HG03342 (cell line): ENCODE results near the gene BEST2.
"Not testable (repeated sequence)": the region's sequence is repeated elsewhere in the genome, so short reads cannot be mapped to it uniquely, and the experiment has no call there.

Experiments used
- ATAC-seq: cut with Tn5 transposase; IDR thresholded peaks from one replicate; pipeline ENCODE4 v1.9.1; 2021; ENCODE audit warnings: mild to moderate bottlenecking, moderate library complexity; ENCODE audit not compliant: unreplicated experiment

Gene BEST2

GRCh38 chr19:12797141-12797587 is 45.6 kb downstream of the BEST2 start:
- no peak for ATAC-seq

DNA sequence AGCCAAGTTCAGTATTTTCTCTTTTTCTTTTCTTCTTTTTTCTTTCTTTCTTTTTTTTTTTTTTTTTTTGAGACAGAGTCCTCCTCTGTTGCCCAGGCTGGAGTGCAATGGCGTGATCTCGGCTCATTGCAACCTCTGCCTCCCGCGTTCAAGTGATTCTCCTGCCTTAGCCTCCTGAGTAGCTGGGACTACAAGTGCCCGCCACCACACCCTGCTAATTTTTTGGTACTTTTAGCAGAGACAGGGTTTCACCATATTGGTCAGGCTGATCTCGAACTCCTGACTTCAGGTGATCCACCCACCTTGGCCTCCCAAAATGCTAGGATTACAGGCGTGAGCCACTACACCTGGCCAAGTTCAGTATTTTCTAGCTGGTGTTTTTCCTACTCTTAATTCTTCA is 46.0 kb downstream of the BEST2 start:
- not testable (repeated sequence) for ATAC-seq

DNA sequence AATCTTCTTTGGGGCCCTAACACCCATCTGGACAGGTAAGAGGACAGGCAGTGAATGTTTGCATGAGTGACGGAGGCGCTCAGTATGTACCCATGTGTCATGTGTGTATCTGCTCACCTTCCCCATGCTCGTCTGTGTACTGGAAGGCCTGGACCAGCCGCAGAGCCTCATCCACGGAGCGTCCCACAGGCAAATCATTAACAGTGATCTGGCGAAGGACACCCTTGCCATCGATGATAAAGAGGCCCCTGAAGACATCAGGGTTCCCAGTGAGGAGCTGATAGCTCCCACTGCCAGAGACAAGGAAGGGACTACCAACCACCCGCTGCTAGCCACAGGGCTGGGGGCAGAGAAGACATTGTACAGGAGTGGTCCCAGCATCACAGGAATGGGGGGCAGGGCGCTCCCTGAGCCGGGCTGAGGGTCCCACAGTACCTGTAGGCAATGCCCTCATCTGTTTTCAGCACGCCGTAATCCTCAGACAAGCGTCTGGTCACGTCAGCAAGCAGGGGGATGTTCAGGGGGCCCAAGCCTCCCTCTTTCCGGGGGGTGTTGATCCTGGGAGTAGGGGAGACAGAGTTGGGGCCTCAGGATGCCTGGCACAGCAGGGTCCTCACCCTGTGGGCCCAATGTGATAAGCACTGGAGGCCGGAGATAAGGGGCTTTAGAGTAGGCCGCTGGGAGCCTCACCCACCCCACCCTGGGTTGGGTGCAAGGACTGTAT is 48.3 kb downstream of the BEST2 start:
- ATAC-seq, result no peak

- no peak for ATAC-seq
Measured at GRCh38 chr19:12800466-12800770, 48.8 kb downstream of the BEST2 start.

DNA sequence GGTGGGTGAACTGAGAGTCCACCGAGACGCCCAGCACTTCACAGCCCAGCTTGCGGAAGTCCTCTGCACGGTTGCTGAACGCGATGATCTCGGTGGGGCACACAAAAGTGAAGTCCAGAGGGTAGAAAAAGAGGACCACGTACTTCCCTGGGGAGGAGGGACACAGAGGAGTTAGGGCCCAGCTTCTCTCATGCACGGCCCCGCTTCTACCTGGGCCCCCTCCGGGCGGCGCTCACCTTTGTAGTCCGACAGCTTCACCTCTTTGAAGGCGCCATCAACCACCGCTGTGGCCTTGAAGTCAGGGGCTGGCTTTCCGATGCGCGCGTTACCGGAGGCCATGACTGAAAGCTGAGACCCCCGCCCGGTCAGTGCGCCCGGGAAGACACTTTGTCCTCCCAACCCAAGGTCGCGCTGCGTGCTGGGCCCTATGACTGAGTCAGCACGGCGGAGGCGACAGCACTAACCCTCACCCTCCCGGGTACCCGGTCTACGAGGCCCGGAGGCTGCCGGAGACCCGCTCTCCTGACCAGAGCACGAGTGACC is 49.4 kb downstream of the BEST2 start:
- no peak for ATAC-seq

DNA sequence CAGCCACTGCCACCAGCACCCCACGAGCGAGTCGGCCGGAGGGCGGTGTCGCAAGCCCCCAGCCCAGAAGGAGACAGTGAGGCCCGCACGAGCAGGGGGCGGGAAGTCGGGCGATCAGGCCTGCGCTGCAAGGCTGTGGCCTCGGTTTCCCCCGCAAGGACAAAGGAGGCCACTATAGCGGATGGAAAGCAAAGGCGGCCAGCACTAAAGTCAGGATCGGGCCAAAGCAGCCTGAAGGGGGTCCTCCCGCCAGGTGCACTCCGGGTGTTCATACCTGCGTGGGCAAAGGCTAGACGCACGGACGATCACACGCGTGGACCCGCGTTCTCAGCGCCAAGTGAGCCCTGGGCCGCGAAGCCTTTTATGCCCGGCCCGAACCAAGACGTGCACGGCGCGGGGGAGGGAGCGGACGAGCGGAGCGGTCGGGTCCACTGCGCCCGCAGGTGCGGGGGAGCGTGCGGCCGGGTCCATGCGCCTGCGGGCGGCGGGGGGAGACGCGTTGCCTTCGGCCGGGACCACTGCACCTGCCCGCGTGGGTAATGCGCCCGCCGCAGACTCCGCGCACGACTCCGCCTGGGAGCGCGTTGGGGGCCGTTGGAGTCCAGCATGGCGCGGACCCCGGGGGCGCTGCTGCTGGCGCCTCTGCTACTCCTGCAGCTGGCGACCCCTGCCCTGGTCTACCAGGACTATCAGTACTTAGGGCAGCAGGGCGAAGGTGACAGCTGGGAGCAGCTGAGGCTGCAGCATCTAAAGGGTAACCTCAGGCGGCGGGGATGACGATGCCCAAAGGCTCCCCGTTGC is 50.1 kb downstream of the BEST2 start, which contains the start of the genes PRDX2 and THSD8:
Gene PRDX2, minus strand, starts transcription at position 335 of the 801 bp plus-strand sequence. CDS start 539 bp downstream, outside the sequence.
Gene THSD8, plus strand, starts transcription at position 604 of the 801 bp plus-strand sequence. Its CDS starts 3 bp downstream, at position 607.
- ATAC-seq, result no peak

DNA sequence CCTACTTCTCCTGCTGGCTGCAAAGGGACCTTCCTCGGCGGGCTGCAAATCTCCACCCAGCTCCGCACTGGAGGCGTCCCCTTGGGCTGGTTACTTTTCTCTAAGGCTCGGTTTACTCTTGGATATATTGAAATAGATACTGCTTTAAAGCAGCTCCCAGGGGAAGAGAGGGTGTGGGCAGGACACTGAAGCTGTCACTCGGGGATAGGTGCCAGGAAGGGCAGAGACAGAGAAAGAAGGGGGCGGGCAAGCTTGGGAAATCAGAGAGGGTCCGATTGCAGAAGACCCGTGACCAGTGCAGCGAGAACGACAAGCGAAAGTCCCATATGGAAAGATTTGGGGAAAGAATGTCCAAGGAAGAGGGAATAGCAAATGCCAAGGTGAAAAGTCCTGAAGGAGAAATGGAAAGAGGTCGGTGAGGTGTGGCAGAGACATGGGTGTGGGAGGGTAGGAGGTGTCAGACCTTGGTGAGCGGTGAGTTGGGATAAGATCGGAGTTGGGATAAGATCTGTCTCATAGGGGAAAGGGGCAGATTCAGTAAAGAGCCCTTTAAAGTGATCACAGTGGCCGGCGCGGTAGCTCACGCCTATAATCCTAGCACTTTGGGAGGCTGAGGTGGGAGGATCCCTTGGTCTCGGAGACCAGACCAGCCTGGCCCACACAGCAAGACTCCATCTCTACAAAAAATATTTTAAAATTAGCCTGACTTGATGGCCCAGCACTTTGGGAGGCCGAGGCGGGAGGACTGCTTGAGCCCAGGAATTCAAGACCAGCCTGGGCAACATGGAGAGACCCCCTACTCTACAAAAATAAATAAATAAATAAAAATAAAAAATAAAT is 50.9 kb downstream of the BEST2 start:
- ATAC-seq, result no peak

- no peak for ATAC-seq
Measured at GRCh38 chr19:12804051-12804450, 52.5 kb downstream of the BEST2 start.

GRCh38 chr19:12806242-12807081 is 54.9 kb downstream of the BEST2 start, which contains the start of gene RNASEH2A:
Gene RNASEH2A (plus strand): TSS chr19:12806584. CDS start chr19:12806674, 90 bp downstream.
- ATAC-seq, result peak; percentile 80
